HCT116 (cell line): ENCODE results near the gene STK32C. TPM values are rescaled to one million over a fixed set of nuclear protein-coding genes. Genes with fewer than 3 reads are reported as not detected.

Experiments used
- ATAC-seq: fragments of 200-7000 bp; cut with Tn5 transposase; 2 replicates; pipeline ENCODE4 v1.9.1; 2020; ENCODE audit warnings: mild to moderate bottlenecking, moderate library complexity
- BruUV-seq: library from RNA; stranded (reverse); fragments of 400-500 nt; replicated peaks from 2 replicates; lab custom pipeline; 2021; lab: Mats Ljungman, UMichigan
- CTCF ChIA-PET: fragments of 300-600 bp; sonication (Branson Sonifier 250); formaldehyde crosslinking; loops from one replicate; lab custom pipeline; 2021; ENCODE audit warnings: antibody characterized with exemption; lab: Charles Lee
- POLR2A ChIA-PET: fragments of 300-600, 350-600 bp; sonication (Branson Sonifier 250); formaldehyde crosslinking; loops from one replicate; lab custom pipeline; 2021; ENCODE audit warnings: antibody characterized with exemption; lab: Charles Lee
- RAD21 ChIA-PET, 2 experiments: fragments of 300-600 bp; sonication (Branson Sonifier 250); formaldehyde crosslinking; loops; one replicate each; lab custom pipeline; 2023; ENCODE audit warnings: low total read pairs in 2 of 2; ENCODE audit not compliant: uncharacterized antibody in 2 of 2, unreplicated experiment in 2 of 2, low non-redundant PET in 1 of 2; lab: Charles Lee
- DNase-seq: peaks from one replicate; pipeline ENCODE4 v3.0.0-alpha.2; 2010; ENCODE audit warnings: low read depth, low spot score
- H2AFZ ChIP-seq: fragments of 200-600 bp; shearing (Covaris generic), sonication (generic); 2 replicates; pipeline ENCODE4 v1.6.1; 2017; ENCODE audit warnings: low read depth, mixed run types, mixed read lengths, antibody characterized with exemption, low read length; ENCODE audit not compliant: poor library complexity, severe bottlenecking
- H3K27ac ChIP-seq: 2 replicates; pipeline ENCODE4 v1.5.1; 2012; ENCODE audit warnings: low read depth, low read length
- H3K27me3 ChIP-seq: fragments of 200-600 bp; sonication (generic); 2 replicates; pipeline ENCODE4 v1.6.1; 2016; ENCODE audit warnings: mixed run types, low read length, mixed read lengths; ENCODE audit not compliant: insufficient read depth
- H3K36me3 ChIP-seq, 2 experiments: fragments of 200-500 bp in 1 of 2; fragments of 200-600 bp in 1 of 2; sonication (Bioruptor generic) in 1 of 2; sonication (generic) in 1 of 2; 2 replicates each; pipeline versions ENCODE4 v1.5.1 to v1.6.1; 2014 to 2016; ENCODE audit warnings: low read length in 2 of 2, inconsistent platforms in 1 of 2, mixed read lengths in 1 of 2, mixed run types in 1 of 2; ENCODE audit not compliant: insufficient read depth in 2 of 2, control insufficient read depth in 1 of 2
- H3K4me1 ChIP-seq, 2 experiments: fragments of 200-600 bp in 1 of 2; sonication (generic) in 1 of 2; 2 replicates each; pipeline versions ENCODE4 v1.5.1 to v1.6.1; 2012 to 2017; ENCODE audit warnings: low read length in 2 of 2, inconsistent platforms in 1 of 2, mild to moderate bottlenecking in 1 of 2, mixed read lengths in 1 of 2, mixed run types in 1 of 2, moderate library complexity in 1 of 2; ENCODE audit not compliant: insufficient read depth in 2 of 2, control insufficient read depth in 1 of 2
- H3K4me2 ChIP-seq: fragments of 200-600 bp; sonication (generic); 2 replicates; pipeline ENCODE4 v1.6.1; 2017; ENCODE audit warnings: mixed run types, low read length, mixed read lengths
- H3K4me3 ChIP-seq, 2 experiments: fragments of 200-600 bp in 1 of 2; sonication (generic) in 1 of 2; replicated peaks in 1 of 2; 2 replicates each; pipeline ENCODE4 v1.5.1; 2011 to 2016; ENCODE audit warnings: low read length in 2 of 2, control low read depth in 1 of 2, low read depth in 1 of 2, mild to moderate bottlenecking in 1 of 2, mixed read lengths in 1 of 2, mixed run types in 1 of 2
- H3K79me2 ChIP-seq: fragments of 200-600 bp; sonication (generic); 2 replicates; pipeline ENCODE4 v1.6.1; 2017; ENCODE audit warnings: mild to moderate bottlenecking, mixed run types, low read length, moderate library complexity, mixed read lengths; ENCODE audit not compliant: insufficient read depth
- H3K9ac ChIP-seq: fragments of 200-600 bp; sonication (generic); 2 replicates; pipeline ENCODE4 v1.6.1; 2016; ENCODE audit warnings: low read length, mixed read lengths
- H3K9me2 ChIP-seq: fragments of 200-600 bp; sonication (generic), shearing (Covaris generic); 2 replicates; pipeline ENCODE4 v1.6.1; 2017; ENCODE audit warnings: mixed run types, mild to moderate bottlenecking, moderate library complexity; ENCODE audit not compliant: insufficient read depth
- H3K9me3 ChIP-seq, 2 experiments: fragments of 200-500 bp in 1 of 2; fragments of 200-600 bp in 1 of 2; sonication (Bioruptor generic) in 1 of 2; sonication (generic) in 1 of 2; 2 replicates each; pipeline ENCODE4 v1.6.1; 2014 to 2017; ENCODE audit warnings: low read length in 2 of 2, mixed read lengths in 2 of 2, inconsistent platforms in 1 of 2, low read depth in 1 of 2, mild to moderate bottlenecking in 1 of 2, mixed run types in 1 of 2, moderate library complexity in 1 of 2; ENCODE audit not compliant: control insufficient read depth in 1 of 2, insufficient read depth in 1 of 2
- H4K20me1 ChIP-seq: fragments of 200-600 bp; sonication (generic), shearing (Covaris generic); 2 replicates; pipeline ENCODE4 v1.6.1; 2017; ENCODE audit warnings: mixed run types, mild to moderate bottlenecking, moderate library complexity; ENCODE audit not compliant: insufficient read depth
- CEBPB ChIP-seq: IDR thresholded peaks from 2 replicates; pipeline ENCODE4 v1.6.1; 2012; ENCODE audit warnings: low read depth
- ELF1 ChIP-seq: IDR thresholded peaks from 2 replicates; pipeline ENCODE4 v1.6.1; 2012; ENCODE audit warnings: low read depth, borderline replicate concordance
- MAX ChIP-seq: IDR thresholded peaks from 2 replicates; pipeline ENCODE4 v1.6.1; 2012
- POLR2A ChIP-seq: IDR thresholded peaks from 2 replicates; pipeline ENCODE4 v1.7.0; 2011; ENCODE audit warnings: borderline replicate concordance; ENCODE audit not compliant: insufficient read depth, insufficient read length; ENCODE audit errors: extremely low read depth
- REST ChIP-seq: IDR thresholded peaks from 2 replicates; pipeline ENCODE4 v1.6.1; 2012; ENCODE audit warnings: low read depth
- TCF7L2 ChIP-seq: IDR thresholded peaks from 2 replicates; pipeline ENCODE4 v1.7.0; 2011; ENCODE audit warnings: borderline replicate concordance, inconsistent platforms; ENCODE audit not compliant: insufficient read depth, insufficient read length; ENCODE audit errors: extremely low read depth
- ZNF274 ChIP-seq: fragments of 200-500 bp; sonication (Bioruptor generic); IDR thresholded peaks from 2 replicates; pipeline ENCODE4 v1.6.1; 2014; ENCODE audit warnings: mild to moderate bottlenecking, low read depth, low read length, inconsistent platforms
- intact Hi-C: fragments of 100-400 bp; cut with micrococcal nuclease; formaldehyde crosslinking; loops from 2 replicates; pipeline ENCODE4 v1.10.0; 2022
- total RNA-seq: library from RNA; stranded (reverse); gene quantifications from one replicate; pipeline ENCODE4 v1.2.1, GENCODE V29; 2021; ENCODE audit not compliant: unreplicated experiment

Gene STK32C
- total RNA-seq, 1 experiment from 2014 or later: 29.7 TPM

- CTCF ChIA-PET: no interaction called here
- POLR2A ChIA-PET: no interaction called here
- Histone ChIP-seq H3K79me2 (no peaks in the 10 kb centered on the region; the same call in 1 of the 2 replicates), H4K20me1 (no peaks in the 10 kb centered on the region), H3K4me2 (no peak overlapping the region), H3K27ac (no peak overlapping the region), H3K4me3 (no peak overlapping the region), H3K9me3 (no peaks in the 10 kb centered on the region), H3K4me1 (no peaks in the 10 kb centered on the region), H3K9ac (no peak overlapping the region), H3K36me3 (no peaks in the 10 kb centered on the region), H3K27me3 (no peaks in the 10 kb centered on the region), H3K9me2 (no peaks in the 10 kb centered on the region), H2AFZ (no peak overlapping the region)
- RAD21 ChIA-PET: no interaction called here
- TF ChIP-seq TCF7L2 (no peak), ELF1 (no peak), CEBPB (no peak), ZNF274 (no peak), REST (no peak), MAX (no peak), POLR2A (no peak)
- ATAC-seq (no peak), DNase-seq (no peak)
- intact Hi-C loops: no loop called here
- no TSS peak for BruUV-seq
These were observed 14.4 kb downstream of the STK32C start for GRCh38 chr10:132293201-132293812.
